ENCODE measurements around the gene GRAMD1B. TPM values are rescaled to one million over a fixed set of nuclear protein-coding genes. Genes with fewer than 3 reads are reported as not detected.

GRAMD1B gene
- total RNA-seq, 3 donors from 2014 or later = 3.2 to 4.4 (median 4.1) TPM

DNA sequence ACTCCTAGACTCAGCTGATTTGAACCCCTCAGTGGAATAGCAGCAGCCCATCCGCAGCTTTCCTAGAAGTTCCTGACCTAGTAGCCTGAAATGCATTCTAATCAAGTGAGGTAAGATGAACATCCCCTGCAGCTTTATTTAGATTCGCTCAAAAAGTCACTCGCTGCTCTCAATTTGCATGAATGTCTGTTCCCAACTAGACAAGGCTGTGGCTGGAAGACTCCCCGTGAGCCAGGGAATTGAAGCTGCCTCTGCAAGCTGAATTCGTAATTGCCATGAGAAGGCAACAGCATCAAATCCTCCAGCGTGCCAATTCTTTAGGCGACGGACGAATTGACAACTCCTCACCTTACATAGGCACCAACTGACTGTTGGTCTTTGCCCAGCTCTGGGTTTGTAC lies 241.5 kb downstream of the GRAMD1B start:
- no peak for DNase-seq
- no peak for TF ChIP-seq CTCF (IDR thresholded peaks at IDR 0.05)
- no peaks in the 10 kb centered on the region for H3K9me3 ChIP-seq
- H3K4me3 ChIP-seq = no peak overlapping the region
- H3K36me3 ChIP-seq (ENCODE audit: low read depth) = no peaks in the 10 kb centered on the region
- H3K4me1 ChIP-seq (ENCODE audit: low read depth) = no peaks in the 10 kb centered on the region
- ATAC-seq = no peak
- intact Hi-C loops (cut with DNase I, micrococcal nuclease) = no loop called here

- no peak overlapping the region for H3K4me3 ChIP-seq
- no peak for ATAC-seq
- H3K9me3 ChIP-seq = no peaks in the 10 kb centered on the region
- no peak for DNase-seq
- intact Hi-C loops (cut with DNase I, micrococcal nuclease) = no loop called here
- TF ChIP-seq CTCF (IDR thresholded peaks at IDR 0.05) = no peak
- H3K36me3 ChIP-seq (ENCODE audit: low read depth) = no peaks in the 10 kb centered on the region
- no peaks in the 10 kb centered on the region for H3K4me1 ChIP-seq (ENCODE audit: low read depth)
Measured at GRCh38 chr11:123672568-123672967, 242.5 kb downstream of the GRAMD1B start.

GRCh38 chr11:123674297-123674696 lies 244.2 kb downstream of the GRAMD1B start:
- no peak for TF ChIP-seq CTCF (IDR thresholded peaks at IDR 0.05)
- no peak for ATAC-seq
- no peak for DNase-seq
- no peaks in the 10 kb centered on the region for H3K9me3 ChIP-seq
- no peaks in the 10 kb centered on the region for H3K36me3 ChIP-seq (ENCODE audit: low read depth)
- intact Hi-C loops (cut with DNase I, micrococcal nuclease) = no loop called here
- H3K4me3 ChIP-seq = no peak overlapping the region
- no peaks in the 10 kb centered on the region for H3K4me1 ChIP-seq (ENCODE audit: low read depth)

Small RNAs within 50 kb of the gene (microRNA-seq; reads per million reads assigned to microRNA genes)
- gene MIR4493 = not detected

Other genes with a start within 250 kb of the GRAMD1B start
- 10 to 100 TPM in 2 of 3 donors, 1 to 10 TPM in 1; 4.7 to 84.9 (median 11.0) TPM for gene CLMP, start 235.0 kb upstream of the GRAMD1B start, total RNA-seq
- 1 to 10 TPM in 2 of 3 donors, under 1 TPM in 1; 0.29 to 2.6 (median 2.0) TPM for gene SCN3B, start 224.4 kb downstream of the GRAMD1B start, total RNA-seq

Data from mucosa of descending colon (tissue), 3 donors.